ENCODE results near the gene PRG3. TPM values are rescaled to one million over a fixed set of nuclear protein-coding genes. Genes with fewer than 3 reads are reported as not detected.

The PRG3 gene
- total and polyA plus RNA-seq, 2 of the 13 experiments (the other 11 are each of a cell fraction or from before 2014, with no cell fraction given): not detected

DNA sequence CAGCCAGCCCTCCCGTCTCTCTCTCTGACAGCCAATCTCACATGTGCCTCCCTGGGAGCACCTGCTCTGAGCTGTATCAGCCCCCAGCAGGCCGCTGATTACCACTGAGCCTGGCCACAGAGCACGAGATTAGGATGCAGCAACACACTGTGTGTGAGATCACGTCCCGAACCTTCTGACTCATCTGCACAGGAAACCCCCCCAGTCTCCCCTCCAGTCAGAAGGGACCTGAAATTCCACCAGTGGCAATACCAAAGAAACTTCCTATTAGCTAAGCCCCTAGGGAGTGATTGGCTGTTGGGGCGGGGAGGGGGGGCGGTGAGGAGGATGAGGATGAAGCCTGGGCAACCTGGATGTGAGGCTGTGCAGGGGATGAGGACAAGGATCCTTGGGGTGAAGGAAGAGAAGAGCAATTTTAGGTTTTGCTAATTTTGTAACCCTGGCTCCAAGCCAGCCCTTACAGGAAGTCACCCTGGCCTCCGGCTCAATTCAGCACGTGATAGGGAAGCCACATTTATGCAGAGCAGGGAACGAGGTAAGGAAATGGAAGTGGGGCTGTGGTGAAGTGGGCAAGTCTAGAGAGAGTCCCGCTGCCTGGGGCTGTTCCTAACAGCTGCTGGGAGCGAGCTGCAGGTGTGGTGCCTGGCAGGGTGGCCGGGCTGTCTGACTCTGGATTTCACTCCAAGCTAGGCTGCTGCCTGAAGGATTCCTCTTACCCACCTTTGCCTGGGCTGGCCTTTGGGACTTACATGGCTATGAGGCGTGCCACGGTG lies 44.0 kb upstream of the PRG3 start:
- BruUV-seq (replicated peaks): no TSS peak
- POLR2A ChIA-PET: no interaction called here
- intact Hi-C loops (cut with micrococcal nuclease; ENCODE audit: unreplicated experiment): no loop called here
- H3K27ac ChIP-seq (ENCODE audit: extremely low read length, insufficient read depth, low read length): no peak overlapping the region
- in situ Hi-C loops (cut with HindIII; ENCODE audit: extremely low pct_ligation_motif_present, low pct_unique_long_range_greater_than_20kb): no loop called here
- DNase-seq (ENCODE audit: low spot score) (peak; percentile 20), FAIRE-seq (no peak), ATAC-seq (peak; percentile 77)
- peaks cover 45% of the 10 kb centered on the region for H3K4me1 ChIP-seq (ENCODE audit: insufficient read depth, low read length)
- 43% methylated on average over 11 of the region's 15 CpGs for WGBS (ENCODE audit: low lambda C conversion rate)
- H3K4me3 ChIP-seq (replicated peaks in 1 of 3; ENCODE audit: insufficient read depth in 1 of 3, low read depth in 2 of 3, low read length in 3 of 3): peak overlapping the region in 1 of 3 experiments; percentile 21; a peak in 1 of 6 replicates
- no peaks in the 10 kb centered on the region for H3K9me3 ChIP-seq (ENCODE audit: low read length)
- CTCF ChIA-PET (ENCODE audit: low intra/inter-chr PET ratio, low total read pairs): no interaction called here
- no peaks in the 10 kb centered on the region for H4K20me1 ChIP-seq (ENCODE audit: insufficient read depth, low read length)
- H3K36me3 ChIP-seq (replicated peaks in 1 of 2; ENCODE audit: control insufficient read depth in 1 of 2, insufficient read depth in 2 of 2, low read length in 2 of 2): no peaks in the 10 kb centered on the region
- H3K4me2 ChIP-seq (ENCODE audit: low read depth, low read length): peak overlapping the region; percentile 24; the same call in 1 of the 2 replicates
- no peaks in the 10 kb centered on the region for H3K79me2 ChIP-seq (ENCODE audit: insufficient read depth, low read length)
- H2AFZ ChIP-seq (ENCODE audit: low read length): no peak overlapping the region
- H3K27me3 ChIP-seq (ENCODE audit: control insufficient read depth in 1 of 2, insufficient read depth in 2 of 2, low read length in 2 of 2): peaks cover 2% of the 10 kb centered on the region in 2 experiments; a peak in 2 of 5 replicates
- H3K9ac ChIP-seq (ENCODE audit: insufficient read depth, low read depth, low read length): no peak overlapping the region
- TF ChIP-seq, protein P1, sequence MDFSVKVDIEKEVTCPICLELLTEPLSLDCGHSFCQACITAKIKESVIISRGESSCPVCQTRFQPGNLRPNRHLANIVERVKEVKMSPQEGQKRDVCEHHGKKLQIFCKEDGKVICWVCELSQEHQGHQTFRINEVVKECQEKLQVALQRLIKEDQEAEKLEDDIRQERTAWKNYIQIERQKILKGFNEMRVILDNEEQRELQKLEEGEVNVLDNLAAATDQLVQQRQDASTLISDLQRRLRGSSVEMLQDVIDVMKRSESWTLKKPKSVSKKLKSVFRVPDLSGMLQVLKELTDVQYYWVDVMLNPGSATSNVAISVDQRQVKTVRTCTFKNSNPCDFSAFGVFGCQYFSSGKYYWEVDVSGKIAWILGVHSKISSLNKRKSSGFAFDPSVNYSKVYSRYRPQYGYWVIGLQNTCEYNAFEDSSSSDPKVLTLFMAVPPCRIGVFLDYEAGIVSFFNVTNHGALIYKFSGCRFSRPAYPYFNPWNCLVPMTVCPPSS (IDR thresholded peaks at IDR 0.05): no peak
- 0 out of 2 replicates have a peak, but pooled peaks have one; percentile 41 for TF ChIP-seq ZNF607 (CRISPR knock-in tag; IDR thresholded peaks at IDR 0.05; ENCODE audit: borderline replicate concordance)
- no peak for TF ChIP-seq REPIN1 (CRISPR knock-in tag; IDR thresholded peaks at IDR 0.05; ENCODE audit: borderline replicate concordance, low read depth)
- TF ChIP-seq RAD21 (CRISPR knock-in tag; IDR thresholded peaks at IDR 0.05): no peak
- TF ChIP-seq, protein P2, sequence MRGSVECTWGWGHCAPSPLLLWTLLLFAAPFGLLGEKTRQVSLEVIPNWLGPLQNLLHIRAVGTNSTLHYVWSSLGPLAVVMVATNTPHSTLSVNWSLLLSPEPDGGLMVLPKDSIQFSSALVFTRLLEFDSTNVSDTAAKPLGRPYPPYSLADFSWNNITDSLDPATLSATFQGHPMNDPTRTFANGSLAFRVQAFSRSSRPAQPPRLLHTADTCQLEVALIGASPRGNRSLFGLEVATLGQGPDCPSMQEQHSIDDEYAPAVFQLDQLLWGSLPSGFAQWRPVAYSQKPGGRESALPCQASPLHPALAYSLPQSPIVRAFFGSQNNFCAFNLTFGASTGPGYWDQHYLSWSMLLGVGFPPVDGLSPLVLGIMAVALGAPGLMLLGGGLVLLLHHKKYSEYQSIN (CRISPR knock-in tag; IDR thresholded peaks at IDR 0.05; ENCODE audit: borderline replicate concordance): no peak
- no peak for TF ChIP-seq FOXM1 (CRISPR knock-in tag; IDR thresholded peaks at IDR 0.05)
- peak; percentile 72 for TF ChIP-seq BHLHE40 (IDR thresholded peaks at IDR 0.05; ENCODE audit: low read length)
- TF ChIP-seq BCL6 (CRISPR knock-in tag; IDR thresholded peaks at IDR 0.05): no peak
- TF ChIP-seq MXI1 (IDR thresholded peaks at IDR 0.05; ENCODE audit: borderline replicate concordance, low read depth, low read length): peak; percentile 64; the same call in 1 of the 3 replicates
- TF ChIP-seq, protein P3, sequence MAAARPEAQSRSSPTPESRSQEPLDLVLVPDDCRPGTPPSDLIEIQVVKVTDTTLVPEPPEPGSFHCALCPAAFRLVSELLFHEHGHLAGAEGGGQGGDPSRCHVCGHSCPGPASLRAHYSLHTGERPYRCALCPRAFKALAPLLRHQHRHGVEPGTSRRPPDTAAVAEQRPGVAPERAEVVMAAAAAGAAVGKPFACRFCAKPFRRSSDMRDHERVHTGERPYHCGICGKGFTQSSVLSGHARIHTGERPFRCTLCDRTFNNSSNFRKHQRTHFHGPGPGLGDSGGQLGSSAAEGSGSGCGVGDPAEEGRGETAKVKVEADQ (CRISPR knock-in tag; IDR thresholded peaks at IDR 0.05; ENCODE audit: borderline replicate concordance): no peak
- peak; percentile 76 for TF ChIP-seq MED1 (CRISPR knock-in tag; IDR thresholded peaks at IDR 0.05)
- no peak for TF ChIP-seq ZNF816 (CRISPR knock-in tag; IDR thresholded peaks at IDR 0.05; ENCODE audit: borderline replicate concordance)
- 0 out of 2 replicates have a peak, but pooled peaks have one; percentile 15 for TF ChIP-seq GABPB1 (CRISPR knock-in tag; IDR thresholded peaks at IDR 0.05)
- no peak for TF ChIP-seq JARID2 (CRISPR knock-in tag; IDR thresholded peaks at IDR 0.05; ENCODE audit: insufficient replicate concordance)
- TF ChIP-seq, protein P4, sequence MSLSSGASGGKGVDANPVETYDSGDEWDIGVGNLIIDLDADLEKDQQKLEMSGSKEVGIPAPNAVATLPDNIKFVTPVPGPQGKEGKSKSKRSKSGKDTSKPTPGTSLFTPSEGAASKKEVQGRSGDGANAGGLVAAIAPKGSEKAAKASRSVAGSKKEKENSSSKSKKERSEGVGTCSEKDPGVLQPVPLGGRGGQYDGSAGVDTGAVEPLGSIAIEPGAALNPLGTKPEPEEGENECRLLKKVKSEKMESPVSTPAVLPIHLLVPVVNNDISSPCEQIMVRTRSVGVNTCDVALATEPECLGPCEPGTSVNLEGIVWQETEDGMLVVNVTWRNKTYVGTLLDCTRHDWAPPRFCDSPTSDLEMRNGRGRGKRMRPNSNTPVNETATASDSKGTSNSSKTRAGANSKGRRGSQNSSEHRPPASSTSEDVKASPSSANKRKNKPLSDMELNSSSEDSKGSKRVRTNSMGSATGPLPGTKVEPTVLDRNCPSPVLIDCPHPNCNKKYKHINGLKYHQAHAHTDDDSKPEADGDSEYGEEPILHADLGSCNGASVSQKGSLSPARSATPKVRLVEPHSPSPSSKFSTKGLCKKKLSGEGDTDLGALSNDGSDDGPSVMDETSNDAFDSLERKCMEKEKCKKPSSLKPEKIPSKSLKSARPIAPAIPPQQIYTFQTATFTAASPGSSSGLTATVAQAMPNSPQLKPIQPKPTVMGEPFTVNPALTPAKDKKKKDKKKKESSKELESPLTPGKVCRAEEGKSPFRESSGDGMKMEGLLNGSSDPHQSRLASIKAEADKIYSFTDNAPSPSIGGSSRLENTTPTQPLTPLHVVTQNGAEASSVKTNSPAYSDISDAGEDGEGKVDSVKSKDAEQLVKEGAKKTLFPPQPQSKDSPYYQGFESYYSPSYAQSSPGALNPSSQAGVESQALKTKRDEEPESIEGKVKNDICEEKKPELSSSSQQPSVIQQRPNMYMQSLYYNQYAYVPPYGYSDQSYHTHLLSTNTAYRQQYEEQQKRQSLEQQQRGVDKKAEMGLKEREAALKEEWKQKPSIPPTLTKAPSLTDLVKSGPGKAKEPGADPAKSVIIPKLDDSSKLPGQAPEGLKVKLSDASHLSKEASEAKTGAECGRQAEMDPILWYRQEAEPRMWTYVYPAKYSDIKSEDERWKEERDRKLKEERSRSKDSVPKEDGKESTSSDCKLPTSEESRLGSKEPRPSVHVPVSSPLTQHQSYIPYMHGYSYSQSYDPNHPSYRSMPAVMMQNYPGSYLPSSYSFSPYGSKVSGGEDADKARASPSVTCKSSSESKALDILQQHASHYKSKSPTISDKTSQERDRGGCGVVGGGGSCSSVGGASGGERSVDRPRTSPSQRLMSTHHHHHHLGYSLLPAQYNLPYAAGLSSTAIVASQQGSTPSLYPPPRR (CRISPR knock-in tag; IDR thresholded peaks at IDR 0.05; ENCODE audit: borderline replicate concordance): 0 out of 2 replicates have a peak, but pooled peaks have one; percentile 51
- TF ChIP-seq ZNF235 (CRISPR knock-in tag; IDR thresholded peaks at IDR 0.05; ENCODE audit: borderline replicate concordance): no peak

Measured in HepG2 (cell line).